HG03025 (cell line): ENCODE measurements around the gene HDGFL3.
"Not testable (repeated sequence)": the region's sequence is repeated elsewhere in the genome, so short reads cannot be mapped to it uniquely, and the experiment has no call there.

Source experiments
- ATAC-seq: cut with Tn5 transposase; IDR thresholded peaks from one replicate; pipeline ENCODE4 v1.9.1; 2021; ENCODE audit warnings: mild to moderate bottlenecking, moderate library complexity; ENCODE audit not compliant: unreplicated experiment, low FRiP score

The HDGFL3 gene

DNA sequence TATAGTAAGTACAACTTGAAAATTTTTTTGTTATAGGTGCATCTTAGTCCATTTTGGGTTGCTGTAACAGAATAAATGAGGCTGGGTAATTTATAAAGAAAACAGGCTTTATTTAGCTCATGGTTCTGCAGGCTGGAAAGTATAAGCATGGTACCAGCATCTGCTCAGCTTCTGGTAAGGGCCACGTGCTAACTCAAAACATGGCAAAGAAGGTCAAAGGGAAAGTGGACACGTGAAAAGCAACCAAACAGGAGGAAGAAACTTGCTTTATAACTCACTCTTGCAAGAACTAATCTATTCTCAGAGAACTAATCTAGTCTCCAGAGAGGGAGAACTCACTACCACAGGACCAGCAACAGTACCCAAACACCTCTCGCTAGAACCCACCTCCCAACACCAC lies 9.1 kb downstream of the HDGFL3 start:
- ATAC-seq: no peak

DNA sequence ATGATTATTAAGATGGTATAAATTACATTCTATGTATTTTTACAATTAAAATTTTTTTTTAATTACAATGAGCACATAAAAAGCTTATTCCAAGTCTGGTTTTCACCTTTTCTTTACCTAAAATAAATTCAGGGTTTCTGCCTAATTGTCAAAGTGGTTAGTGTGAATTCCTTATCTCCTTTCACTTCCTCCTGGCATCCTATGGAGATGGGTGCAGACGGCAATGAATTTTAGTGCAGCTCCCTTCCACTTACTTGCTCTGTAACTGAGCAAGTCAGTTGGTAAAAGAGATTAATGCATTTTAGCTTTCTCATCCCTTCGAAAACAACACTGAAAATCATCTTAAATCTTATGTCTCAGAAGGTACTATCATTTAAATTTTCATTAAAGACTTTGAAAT lies 13.1 kb downstream of the HDGFL3 start:
- no peak for ATAC-seq

DNA sequence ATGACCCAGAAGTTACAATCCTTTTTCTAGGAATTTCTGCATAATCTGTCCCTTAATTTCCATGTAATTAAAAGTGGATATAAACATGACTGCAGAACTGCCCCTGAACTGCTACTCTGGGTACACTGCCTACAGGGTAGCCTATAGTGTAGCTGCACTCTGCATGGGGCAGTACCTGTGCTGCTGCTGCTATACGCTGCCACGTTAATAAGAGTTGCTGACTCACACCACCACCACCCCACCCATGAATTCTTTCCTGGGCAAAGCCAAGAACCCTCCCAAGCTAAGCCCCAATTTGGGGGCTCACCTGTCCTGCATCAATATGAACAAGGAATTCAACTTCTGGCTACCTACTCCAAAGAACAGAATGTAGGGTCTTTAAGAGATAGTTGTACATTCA lies 13.9 kb downstream of the HDGFL3 start:
- ATAC-seq: no peak

DNA sequence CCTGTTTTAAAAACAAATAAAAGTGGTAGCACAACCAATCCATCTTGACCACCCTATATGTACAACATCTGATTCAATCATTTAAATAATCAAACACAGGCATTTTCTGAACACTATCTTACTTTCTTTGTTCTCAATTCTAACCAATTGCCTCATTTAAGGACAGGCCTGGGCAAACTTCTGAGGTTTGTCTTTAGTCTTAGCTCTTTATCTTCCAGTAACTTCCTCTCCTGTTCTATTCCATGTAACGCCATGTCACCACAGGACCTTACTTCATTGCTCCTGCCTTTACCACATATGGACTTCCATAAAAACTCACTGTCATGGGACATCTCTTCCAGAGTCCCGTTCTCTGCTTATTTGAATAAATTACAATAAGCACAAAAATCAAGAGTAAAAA lies 14.9 kb downstream of the HDGFL3 start:
- ATAC-seq: no peak

DNA sequence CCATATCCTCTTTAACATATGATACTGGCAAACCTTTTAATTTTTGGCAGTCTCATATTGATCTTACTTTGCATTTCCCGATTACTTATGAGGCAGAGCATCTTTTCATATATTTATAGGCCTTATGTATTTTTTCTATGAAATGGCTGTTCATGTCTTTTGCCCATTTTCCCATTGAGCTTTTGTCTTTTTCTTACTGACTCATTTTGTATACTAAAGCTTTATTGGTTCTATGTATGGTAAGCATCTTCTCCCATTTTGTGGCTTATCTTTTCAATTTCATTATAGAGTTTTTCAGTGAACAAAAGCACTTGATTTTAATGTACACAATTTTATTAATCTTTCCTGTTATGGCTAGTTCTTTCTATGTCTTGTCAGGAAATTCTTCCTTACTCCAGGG lies 17.2 kb downstream of the HDGFL3 start:
- ATAC-seq: no peak

DNA sequence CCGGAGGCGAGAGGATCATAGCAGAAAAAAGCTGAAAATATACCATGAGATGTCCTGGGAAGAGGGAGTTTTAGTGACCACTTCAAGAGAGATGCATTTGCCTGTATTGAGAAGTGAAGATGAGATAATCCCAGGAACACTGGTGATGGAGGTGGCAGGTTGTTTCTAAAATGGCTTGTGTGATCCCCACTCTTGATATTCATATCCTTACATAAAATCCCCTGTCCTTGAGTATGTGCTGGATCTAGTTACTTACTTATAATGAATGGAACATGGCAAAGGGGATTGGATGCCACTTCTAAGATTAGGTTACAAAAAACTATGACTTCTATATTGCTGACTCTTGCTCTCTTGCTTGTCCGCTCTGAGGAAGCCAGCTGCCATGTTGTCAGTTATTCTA lies 22.1 kb downstream of the HDGFL3 start:
- no peak for ATAC-seq

DNA sequence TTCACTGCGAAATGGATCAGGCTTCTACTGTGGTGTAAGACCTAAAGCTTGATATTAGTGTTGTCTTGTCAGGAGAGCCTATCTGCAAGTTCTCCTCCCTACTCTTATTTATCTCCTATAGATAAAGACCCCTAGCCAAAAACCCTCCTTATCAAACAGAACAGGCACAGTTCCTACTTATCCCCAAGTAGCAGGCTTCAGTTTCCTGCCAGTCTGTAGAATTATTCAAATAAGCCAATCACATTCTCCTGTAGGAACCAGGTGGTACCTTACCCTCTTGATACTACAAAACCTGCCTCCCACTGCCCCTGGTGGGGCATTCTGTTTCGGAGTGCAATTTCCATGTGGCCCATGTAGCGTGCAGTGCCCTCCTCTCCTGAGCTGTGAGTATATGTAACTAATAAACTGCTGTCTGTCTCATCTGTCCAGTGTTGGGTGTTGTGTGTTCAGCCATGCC lies 28.7 kb downstream of the HDGFL3 start:
- ATAC-seq: no peak

DNA sequence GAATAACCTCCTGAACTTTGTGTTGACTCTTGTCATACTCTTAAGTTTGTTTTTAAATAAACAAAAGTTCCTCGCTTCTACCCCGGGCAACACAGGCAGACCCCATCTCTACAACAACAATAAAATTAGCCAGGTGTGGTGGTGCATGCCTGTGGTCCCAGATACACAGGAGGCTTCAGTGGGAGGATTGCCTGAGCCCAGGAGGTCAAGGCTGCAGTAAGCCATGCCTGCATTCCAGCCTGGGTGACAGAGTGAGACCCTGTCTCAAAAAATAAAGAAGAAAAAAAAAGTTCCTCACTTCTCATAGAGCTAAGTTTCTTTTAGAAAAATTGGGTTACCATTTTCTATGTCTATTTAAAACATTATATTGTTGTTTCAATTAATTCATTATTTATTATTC lies 29.2 kb downstream of the HDGFL3 start:
- ATAC-seq: no peak

DNA sequence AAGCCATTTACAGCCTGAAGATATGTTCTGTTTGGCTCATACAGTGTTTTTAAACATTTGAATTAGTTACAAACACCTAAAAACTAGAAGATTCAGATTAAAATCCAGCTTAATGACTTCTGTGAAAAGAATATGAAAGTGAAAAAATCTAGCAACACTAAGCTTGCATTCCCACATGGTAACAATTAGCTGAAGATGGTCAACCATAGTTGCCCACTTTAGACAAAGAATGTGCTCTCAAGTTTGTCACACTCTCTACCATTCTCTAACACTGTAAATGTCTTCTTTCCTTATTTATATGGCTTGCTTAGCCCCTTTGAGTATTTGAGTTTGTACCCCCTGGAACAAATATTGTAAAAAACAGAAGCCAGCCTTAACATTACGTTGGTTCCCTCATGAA lies 32.7 kb downstream of the HDGFL3 start:
- no peak for ATAC-seq

DNA sequence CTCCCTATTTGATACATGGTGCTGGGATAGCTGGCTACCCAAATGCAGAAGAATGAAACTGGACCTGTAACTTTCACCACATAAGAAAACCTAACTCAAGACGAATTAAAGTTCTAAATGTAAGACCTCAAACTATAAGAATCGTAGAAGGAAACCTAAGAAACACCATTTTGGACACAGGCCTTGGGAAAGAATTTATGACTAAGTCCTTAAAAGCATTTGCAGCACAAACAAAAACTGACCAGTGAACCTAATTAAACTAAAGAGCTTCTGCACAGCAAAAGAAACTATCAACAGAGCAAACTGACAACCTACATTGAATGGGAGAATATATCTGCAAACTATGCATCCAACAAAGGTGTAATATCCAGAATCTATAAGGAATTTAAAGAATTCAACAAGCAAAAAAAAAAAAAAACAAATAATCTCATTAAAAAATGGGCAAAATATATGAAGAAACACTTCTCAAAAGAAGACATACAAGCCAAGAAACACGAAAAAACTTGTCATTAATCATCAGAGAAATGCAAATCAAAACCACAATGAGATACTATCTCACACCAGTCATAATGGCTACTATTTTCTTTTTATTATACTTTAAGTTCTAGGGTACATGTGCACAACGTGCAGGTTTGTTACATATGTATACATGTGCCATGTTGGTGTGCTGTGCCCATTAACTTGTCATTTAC lies 37.0 kb downstream of the HDGFL3 start:
- no peak for ATAC-seq

DNA sequence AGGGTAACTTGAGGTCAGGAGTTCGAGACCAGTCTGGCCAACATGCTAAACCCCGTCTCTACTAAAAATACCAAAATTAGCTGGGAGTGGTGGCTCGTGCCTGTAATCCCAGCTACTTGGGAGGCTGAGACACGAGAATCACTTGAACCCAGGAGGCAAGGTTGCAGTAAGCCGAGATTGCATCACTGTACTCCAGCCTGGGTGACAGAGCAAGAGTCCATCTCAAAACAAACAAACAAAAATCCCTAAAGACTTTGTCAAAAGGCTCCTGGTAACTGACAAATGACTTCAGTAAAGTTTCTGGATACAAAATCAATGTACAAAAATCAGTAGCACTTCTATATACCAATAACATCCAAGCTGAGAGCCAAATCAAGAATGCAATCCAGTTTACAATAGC lies 38.0 kb downstream of the HDGFL3 start:
- not testable (repeated sequence) for ATAC-seq

DNA sequence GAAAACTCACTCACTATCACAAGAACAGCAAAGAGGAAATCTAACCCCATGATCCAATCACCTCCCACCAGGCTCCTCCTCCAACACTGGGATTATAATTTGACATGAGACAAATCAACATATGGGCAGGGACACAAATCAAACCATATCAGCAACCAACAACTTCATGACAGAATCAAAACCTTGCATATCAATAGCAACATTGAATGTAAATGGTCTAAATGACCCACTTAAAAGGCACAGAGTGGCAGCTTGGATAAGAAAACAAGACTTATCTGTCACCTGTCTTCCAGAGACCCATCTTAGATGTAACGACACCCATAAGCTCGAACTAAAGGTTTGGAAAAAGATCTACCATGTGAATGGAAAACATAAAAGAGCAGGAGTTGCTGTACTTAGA lies 40.8 kb downstream of the HDGFL3 start:
- no peak for ATAC-seq

DNA sequence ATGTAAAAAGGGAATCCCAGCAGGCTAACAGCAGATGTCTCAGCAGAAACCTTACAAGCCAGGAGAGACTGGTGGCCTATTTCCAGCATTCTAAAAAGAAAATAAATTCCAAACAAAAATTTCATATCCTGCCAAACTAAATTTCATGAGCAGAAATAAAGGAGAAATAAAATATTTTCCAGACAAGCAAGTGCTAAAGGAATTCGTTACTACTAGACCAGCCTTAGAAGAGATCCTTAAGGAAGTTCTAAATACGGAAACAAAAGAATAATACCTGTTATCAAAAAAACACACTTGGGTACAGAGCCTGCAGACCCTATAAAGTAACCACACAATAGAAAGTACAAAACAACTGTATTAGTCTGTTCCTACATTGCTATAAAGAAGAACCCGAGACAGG lies 41.4 kb downstream of the HDGFL3 start:
- no peak for ATAC-seq

DNA sequence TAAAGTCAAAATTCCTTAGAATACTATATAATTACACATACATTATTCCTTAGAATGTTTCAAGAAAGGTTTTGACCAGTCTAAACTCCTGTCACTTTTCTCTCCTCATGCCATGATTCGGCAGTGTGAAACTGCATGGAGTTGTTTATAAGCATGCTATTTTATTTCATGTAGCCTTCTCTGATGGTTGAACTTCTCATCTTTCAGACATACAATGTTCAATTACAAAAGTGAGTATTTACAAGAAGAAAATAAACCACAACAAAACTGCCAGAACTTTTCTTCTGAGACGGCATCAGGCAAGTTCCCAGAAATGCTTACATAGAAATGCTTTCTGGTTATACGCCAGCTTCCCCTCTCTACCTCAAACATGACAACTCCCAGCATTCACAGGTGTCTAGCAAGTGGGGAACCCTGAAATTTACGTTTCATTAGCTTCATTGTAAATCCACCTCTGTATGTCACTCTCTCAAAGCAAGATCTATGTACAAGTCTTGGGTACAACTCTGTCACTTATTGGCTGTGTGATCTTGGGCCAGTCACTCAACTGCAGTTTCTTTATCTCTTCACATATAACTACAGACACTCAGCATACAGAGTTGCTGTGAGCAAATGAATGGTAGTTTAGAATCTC lies 42.7 kb downstream of the HDGFL3 start:
- ATAC-seq: no peak

DNA sequence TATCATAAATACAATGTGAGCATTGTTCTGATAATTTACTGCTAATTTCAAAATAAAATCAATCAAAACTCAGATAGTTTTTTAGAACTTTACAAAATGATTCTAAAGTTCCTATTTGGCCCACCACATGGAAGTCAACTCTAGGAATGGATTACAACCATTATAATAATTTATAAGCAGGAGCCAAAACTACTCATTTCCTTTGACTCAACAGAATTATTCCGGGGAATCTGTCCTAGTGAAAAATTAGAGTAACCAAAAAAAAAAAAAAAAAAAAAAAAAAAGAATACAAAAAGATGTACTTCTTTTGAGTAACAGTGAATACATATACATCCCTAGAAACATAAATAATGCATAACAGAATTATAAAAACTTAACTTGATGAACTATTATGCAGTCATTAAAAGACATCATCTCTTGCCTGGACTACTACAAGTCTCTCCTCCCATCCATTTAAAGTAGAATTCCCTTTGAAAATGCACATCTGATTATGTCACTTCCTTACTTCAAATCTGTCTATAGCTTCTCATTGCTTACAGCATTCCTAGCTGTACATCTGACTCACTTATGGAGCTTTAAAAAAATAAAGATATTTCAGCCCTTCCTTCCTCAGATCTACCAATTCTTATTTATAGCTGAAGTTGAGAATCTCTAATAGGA lies 43.4 kb downstream of the HDGFL3 start:
- ATAC-seq: no peak

DNA sequence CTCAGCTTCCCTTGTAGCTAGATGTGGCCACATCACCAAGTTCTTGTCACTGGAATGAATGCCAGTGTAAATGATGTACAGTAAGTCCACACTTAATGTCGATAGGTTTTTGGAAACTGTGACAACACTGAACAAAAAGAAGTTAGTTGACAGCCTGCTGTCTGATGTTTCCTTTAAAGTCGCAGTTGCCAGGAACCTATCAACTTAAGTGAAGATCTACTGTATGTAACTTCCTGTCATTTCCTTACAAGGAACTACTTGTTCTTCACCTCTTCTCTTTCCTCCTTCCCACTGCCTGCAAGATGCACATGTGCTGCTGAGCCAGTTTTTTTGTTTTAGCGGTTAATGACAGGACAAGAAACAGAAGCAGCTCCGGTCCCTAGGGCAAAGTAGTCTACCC lies 44.6 kb downstream of the HDGFL3 start:
- ATAC-seq: no peak

DNA sequence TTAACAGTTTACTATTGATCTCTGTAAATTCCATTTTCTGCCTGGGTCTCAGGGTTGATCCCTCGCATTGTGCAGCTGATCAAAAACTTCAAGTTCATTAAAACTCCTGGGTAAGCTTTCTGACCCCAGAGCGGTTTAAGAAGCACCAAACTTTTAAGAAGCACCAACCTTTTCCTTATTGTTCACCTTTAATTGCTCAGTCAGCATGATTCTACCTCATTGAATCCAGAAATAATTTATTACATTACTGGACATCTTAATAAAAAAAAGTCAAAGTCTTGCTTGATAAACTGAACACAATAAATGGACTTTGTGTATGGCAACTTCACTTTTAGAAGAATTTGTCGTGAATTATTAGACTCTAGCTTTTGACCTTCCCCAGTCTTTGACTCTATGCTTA lies 46.9 kb downstream of the HDGFL3 start:
- ATAC-seq: no peak

DNA sequence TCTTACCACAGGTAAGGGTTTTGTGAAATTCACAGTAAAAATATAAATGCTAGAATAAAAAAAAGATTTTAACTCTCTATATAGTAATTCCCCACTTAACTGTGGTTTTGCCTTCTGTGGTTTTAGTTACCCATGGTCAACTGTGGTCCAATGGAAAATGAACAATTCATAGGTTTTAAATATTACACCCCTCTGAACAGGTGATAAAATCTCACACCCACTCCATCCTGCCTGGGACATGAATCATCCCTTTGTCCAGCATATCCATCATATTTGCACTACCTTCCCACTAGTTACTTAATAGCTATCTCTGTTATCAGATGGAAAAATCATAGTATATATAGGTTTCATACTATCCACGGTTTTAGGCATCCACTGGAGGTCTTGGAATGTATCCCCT lies 49.2 kb downstream of the HDGFL3 start:
- no peak for ATAC-seq

DNA sequence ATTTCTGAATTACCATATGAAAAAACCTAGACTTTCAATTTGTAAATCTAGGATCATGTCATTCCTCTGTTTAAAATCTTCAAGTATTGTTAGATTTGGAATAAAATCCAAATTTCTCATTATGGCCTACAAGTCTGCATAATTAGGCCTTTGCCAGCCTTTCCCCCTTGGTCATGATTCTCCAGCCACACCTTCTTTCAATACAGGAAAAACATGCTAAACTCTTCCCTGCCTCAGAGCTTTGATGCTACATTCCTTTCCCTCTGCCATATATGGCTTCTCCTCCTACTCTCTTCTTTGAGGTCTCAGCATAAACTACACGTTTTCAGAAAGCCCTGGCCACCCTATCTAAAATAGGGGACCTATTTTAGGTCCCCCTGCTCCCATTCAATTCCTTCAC lies 51.7 kb downstream of the HDGFL3 start:
- ATAC-seq: no peak

DNA sequence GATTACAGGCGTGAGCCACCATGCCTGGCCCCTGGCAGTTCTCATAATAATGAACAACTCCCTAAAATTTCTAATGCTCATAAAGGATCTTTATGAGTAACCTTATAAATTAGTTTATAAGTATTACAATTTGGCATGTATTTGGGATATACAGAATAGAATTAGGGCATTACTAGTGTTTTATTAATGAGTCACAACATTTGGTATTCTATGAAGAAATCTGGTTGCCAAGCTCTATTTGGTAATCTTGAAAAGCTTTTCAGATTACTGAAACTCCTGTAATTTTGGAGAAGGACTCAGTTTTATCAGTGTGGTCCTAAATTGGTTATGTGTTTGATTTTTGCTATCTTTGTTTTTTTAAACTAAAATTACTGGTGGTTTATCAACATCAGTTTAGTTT lies 54.3 kb downstream of the HDGFL3 start:
- ATAC-seq: no peak

DNA sequence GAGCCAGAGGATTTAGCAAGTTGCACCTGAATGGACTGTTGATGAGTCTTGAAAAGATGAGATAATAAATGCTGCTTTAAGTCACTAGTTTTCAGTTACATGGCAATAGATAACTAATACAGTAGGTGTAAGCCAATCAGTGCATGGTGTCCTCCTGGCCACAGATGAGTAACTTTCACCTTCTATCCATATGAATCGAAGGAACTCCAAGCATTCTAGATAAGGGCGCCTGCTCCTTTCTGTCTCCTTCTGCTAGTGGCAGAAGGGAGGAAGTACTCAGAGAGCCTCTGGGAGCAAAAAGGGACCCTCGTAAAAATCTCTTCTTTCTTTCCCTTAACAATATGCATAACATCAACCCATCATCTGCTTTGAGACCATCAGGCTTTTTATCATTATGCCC lies 62.9 kb downstream of the HDGFL3 start:
- ATAC-seq: no peak

DNA sequence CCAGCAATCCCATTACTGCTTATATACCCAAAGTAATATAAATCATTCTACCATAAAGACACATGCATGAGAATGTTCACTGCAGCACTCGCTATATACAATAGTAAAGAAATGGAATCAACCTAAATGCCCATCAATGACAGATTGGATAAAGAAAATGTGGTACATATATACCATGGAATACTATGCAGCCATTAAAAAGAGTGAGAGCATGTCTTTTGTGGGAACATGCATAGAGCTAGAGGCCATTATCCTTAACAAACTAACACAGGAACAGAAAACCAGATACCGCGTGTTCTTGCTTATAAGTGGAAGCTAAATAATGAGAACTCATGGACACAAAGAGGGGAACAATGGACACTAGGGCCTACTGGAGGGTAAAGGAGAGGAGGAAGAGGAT lies 65.5 kb downstream of the HDGFL3 start:
- ATAC-seq: not testable (repeated sequence)
